B cell (primary cell): ENCODE results near the gene TRERF1.

Experiments
- EZH2 ChIP-seq: IDR thresholded peaks from 2 replicates; pipeline ENCODE4 v1.6.1; 2012; ENCODE audit warnings: borderline replicate concordance, low read depth, mild to moderate bottlenecking, moderate library complexity, low read length; ENCODE audit not compliant: insufficient read depth, poor library complexity, severe bottlenecking
- TF ChIP-seq, protein P1 (sequence below): fragments of 200-600 bp; IDR thresholded peaks from one replicate; pipeline ENCODE4 v1.8.0; 2022; ENCODE audit warnings: antibody characterized with exemption, mild to moderate bottlenecking

DNA sequence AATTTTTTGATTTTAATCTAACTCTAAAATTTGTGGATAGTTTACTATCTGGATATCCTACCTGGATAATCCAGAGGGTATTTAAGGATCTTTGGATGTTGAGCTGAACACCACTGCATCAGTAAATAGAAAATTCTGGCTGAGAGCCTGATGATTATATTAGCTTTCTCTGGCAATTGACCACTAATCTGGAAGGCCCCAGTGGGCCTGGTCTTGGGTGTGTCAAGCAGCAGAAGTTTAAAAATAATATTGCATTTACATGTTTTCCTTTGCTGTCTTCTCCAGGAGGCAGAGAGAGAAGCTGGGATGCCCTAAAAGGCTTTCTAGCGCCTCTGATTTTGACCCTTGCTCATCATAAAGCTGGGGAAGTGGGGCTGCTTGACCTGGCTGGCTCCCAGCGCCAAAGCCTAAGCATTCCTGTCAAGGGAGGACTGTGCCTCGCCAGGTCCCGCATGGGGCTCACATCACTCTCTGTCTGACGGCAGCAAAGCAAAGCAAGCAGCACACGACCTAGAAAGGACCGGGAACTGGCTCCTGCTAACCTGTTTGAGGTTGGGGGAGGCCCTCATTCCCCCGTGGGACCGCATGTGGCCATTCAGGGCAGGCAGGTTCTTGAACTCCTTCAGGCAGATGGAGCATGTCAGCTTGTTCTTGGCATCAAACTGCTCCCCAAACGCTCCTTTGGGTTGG, 187.4 kb downstream of the TRERF1 start:
- TF ChIP-seq, protein P1, sequence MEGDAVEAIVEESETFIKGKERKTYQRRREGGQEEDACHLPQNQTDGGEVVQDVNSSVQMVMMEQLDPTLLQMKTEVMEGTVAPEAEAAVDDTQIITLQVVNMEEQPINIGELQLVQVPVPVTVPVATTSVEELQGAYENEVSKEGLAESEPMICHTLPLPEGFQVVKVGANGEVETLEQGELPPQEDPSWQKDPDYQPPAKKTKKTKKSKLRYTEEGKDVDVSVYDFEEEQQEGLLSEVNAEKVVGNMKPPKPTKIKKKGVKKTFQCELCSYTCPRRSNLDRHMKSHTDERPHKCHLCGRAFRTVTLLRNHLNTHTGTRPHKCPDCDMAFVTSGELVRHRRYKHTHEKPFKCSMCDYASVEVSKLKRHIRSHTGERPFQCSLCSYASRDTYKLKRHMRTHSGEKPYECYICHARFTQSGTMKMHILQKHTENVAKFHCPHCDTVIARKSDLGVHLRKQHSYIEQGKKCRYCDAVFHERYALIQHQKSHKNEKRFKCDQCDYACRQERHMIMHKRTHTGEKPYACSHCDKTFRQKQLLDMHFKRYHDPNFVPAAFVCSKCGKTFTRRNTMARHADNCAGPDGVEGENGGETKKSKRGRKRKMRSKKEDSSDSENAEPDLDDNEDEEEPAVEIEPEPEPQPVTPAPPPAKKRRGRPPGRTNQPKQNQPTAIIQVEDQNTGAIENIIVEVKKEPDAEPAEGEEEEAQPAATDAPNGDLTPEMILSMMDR, result no peak
- no peak for TF ChIP-seq EZH2
